Cerebellar nuclear complex (tissue), 1 donor: ENCODE results near the gene TRAP1.

Source experiments
- DNase-seq, 2 experiments: peaks; one replicate each; lab custom pipeline; 2025; lab: John Stamatoyannopoulos, UW

The TRAP1 gene

DNA sequence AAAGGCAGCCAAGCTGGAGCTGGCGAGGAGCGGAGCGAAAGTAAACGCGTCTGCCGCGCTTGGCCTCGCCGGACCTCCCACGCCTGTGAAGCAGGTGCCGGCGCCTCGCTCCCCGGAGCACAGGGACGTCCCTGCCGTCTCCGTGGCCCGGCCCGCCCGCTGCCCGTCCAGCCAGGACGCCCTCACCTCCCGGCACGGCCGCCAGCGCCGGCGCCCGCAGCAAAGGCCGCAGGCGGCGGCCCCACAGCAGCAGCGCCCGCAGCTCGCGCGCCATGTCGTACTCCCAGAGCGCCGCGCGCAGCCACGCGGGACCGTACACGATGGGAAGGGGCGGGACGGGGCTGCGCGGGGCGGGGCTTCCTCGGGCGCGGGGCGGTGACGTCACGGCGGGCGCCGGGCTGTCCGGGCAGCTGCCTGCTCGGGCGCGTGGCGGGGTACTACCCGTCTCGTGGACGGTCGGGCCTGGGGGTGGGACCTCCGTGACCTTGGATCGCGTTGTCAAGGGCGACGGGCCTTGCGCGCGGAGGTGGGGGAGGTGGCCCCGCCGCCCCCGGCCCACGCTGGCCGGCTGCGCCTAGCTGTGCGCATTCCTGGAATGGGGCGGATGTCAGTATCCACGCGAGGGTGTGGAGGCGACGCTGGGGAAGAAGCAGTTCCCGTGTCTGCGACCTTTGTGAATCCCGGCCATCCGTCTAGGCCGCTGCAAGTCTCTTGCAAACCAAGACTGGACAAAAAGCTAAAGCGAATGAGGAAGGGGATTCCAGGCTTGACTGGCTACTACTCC, at the start of gene TRAP1:
TSS of gene TRAP1 (minus strand) at position 290 of the 784 bp plus-strand sequence. CDS start at position 274, 16 bp downstream.
- peak in 1 of 2 experiments; percentile 34 for DNase-seq

GRCh38 chr16:3766177-3766576, 48.9 kb upstream of the TRAP1 start:
- DNase-seq = no peak

DNA sequence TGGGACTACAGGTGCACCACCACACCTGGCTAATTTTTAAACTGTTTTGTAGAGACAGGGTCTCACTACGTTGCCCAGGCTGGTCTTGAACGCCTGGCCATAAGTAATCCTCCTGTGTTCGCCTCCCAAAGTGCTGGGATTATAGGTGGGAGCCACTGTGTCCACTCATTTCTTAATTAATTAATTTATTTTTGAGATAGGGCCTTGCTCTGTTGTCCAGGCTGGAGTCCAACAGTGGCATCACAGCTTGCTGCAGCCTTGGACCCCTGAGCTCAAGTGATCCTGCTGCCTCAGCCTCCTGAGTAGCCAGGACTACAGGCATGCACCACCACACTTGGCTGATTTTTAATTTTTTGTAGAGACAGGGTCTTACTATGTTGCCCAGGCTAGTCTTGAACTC, 47.1 kb upstream of the TRAP1 start:
- no peak for DNase-seq

DNA sequence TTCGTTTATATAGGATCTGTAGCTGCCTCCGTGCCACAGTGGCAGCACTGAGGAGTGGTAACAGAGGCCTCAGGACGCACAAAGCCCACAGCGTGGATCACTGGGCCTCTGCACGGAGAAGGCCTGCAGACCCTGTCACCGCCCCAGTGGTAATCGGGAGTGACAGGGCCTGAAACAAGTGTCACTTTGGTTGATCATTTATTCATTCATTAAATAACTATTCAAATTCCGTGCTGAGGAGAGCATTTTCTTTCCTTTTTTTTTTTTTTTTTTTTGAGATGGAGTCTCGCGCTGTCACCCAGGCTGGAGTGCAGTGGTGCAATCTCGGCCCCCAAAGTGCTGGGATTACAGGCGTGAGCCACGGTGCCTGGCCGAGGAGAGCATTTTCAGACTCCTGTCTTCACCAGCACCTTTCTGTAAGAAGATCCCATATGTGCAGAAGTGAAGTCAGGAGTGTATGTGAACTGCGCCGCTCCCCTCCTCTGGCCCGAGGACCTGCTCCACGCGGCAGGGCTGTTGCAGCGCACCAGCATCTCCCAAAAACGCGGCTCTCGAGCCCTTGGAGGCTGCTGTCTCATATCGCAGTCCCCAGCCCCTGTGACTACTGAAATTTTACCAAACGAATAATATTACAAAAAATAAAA, 44.9 kb upstream of the TRAP1 start:
- no peak for DNase-seq

- DNase-seq = no peak
Measured at GRCh38 chr16:3761375-3762106, 44.2 kb upstream of the TRAP1 start.

DNA sequence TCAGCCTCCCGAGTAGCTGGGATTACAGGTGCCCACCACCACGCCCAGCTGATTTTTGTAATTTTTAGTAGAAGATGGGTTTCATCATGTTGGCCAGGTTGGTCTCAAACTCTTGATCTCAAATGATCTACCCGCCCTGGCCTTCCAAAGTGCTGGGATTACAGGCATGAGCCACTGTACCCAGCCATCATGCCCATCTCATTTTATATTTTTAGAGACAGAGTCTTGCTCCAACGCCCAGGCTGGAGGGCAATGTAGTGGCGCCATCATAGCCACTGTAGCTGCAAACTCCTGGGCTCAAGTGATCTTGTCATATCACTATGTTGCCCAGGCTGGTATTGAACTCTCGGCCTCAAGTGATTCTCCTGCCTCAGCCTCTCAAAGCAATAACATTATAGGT, 43.2 kb upstream of the TRAP1 start:
- DNase-seq = no peak

GRCh38 chr16:3759736-3760135, 42.4 kb upstream of the TRAP1 start:
- peak; percentile 14 to 61 for DNase-seq

- no peak for DNase-seq
Measured at GRCh38 chr16:3756113-3756512, 38.8 kb upstream of the TRAP1 start.

DNA sequence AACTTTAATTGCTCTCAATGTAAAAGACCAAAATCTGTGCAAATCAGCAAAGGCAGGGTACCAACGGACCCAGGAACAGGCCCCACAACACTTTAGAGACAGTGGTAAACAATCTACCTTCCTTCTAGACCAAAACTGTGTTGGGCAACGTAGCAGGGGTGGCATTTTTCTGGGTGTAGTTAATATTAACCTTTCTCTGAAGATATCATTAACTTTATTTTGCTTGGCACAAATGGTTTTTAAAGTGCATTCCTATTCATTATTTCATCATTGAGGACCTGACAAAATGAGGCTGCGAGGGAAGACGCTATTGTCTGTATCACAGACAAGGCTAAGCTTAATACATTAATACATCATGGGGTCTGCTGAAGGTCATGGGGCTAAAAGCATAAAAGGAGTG, 37.9 kb upstream of the TRAP1 start:
- DNase-seq = no peak

- no peak for DNase-seq
Measured at GRCh38 chr16:3754772-3755171, 37.4 kb upstream of the TRAP1 start.

DNA sequence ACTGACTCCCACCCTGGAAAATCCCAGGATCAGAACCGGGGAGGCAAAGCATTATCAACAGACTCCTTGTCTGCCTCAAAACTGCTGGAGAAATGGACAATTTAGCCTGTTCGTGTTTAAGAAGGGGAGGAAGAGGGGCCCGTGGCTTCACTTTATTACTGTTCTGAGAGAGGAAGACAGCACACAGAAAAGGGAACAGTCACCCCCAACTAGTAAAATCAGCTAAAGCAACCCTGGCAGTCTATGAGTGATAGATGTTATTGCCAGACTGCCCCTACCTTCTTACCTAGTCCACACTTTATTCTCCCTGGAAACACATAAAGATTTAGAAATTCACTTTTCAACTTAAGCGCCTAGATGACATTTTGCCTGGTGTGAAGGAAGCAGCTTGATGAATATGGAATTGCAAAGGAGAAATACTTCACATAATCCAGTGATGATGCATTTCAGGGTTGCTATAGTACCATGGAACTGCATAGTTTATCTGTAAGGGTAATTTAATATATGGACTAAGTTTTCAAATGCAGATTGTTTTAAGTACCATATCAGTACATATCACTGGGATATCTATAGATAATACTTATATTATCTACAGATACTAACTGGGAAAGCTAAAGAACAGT, 36.9 kb upstream of the TRAP1 start:
- no peak for DNase-seq

GRCh38 chr16:3752984-3753383, 35.7 kb upstream of the TRAP1 start:
- no peak for DNase-seq

DNA sequence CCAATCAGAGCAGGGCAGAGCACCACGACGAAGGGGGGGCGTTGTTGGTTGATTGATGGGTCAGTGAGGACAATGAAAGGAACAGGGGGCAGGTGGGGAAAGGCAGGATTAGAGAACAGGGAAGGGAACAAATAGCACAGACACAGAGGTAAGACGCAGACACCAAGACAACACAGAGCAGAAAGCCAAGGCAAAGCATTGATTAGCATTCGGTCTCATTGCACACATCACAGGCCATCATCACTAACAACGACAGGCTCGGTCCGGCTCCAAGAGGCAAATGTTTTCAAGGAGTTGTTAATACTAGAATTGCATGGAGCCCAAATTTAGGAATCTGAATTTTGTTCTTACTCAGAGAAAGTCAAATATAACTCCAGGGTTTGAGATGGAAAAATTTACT, 34.6 kb upstream of the TRAP1 start:
- no peak for DNase-seq

DNA sequence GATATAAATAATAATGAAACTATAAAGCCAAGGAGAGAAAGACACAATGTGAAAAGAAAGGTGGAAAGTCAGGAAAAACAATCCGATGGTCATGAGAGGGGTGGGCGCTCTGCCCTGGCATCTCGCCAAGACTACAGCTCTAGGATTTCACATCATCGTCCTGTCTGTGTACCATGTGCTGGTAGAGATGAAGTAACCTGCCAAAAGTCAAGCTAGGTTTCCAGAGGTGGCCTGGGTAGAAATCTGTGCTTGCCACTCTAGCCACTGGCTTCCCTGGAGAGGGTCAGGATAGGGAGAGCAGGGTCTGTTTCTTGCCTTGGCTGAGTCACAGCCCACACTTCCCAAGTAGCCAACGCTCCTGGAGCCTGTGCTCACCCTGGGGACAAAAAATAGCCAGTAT, 31.0 kb upstream of the TRAP1 start:
- no peak for DNase-seq

DNA sequence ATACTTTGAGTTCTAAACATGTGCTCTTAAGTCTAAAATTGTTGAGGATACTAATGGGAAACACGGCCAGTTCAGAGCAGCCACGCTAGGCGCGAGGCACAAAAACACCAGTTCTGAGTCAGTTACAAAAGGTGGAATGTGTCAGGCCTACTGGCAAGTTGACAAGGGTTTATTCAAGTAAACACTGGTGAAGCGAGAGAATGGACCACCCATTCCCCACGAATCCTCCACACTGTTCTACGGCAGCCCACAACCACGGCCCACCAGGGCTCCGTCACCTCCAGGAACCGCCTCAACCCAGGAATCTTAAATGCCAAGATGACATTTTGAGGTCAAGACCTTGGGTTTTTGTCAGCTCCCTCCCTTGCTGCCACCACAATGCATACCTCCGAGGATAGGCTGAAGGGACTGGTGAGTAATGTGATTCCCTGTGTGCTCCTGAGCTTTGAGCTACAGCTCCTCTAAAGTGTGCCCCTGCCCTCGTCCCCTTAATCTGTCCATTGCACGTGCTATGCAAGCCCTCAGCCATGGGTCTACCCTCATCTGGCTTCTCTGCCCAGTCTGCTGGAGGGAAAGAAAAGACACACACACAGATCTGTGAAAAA, 28.5 kb upstream of the TRAP1 start:
- DNase-seq = no peak

DNA sequence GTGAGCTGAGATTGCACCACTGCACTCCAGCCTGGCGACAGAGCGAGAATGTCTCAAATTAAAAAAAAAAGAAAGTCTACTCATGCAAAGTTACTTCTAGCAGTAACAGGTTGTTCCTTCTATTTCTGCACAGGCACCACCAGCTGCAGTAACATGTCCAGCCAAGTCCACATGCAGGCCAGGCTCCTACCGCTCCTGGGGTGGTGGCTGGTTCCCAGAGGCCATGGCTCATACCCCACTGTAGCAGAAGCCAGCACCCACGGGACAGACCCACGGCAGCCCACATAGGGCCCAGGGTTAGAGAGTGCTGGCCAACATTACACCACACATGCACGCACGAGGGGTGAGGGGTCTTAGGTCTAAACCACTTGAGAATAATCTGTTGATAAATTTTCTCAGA, 26.7 kb upstream of the TRAP1 start:
- DNase-seq = no peak

- no peak for DNase-seq
Measured at GRCh38 chr16:3740934-3741333, 23.6 kb upstream of the TRAP1 start.

GRCh38 chr16:3740186-3740585, 22.9 kb upstream of the TRAP1 start:
- DNase-seq = no peak

DNA sequence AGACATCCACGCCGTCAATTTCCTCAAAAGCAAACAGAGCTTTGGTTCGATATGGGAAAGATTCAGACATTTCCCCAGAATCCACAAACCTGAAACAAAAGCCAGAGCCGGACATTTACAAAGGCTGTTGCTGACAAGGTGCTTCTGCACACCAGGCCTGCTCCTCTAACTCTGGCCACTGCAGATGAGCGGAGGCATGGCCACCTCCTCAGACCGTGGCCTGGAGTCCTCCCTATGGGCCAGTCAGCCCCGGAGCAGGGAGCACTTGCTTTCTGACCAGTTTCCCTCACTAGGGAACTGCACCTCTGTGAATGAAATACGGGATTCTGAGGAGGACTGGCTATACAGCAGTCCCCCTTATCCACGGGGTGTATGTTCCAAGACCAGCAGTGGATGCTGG, 22.3 kb upstream of the TRAP1 start:
- DNase-seq = no peak

GRCh38 chr16:3738541-3738940, 21.2 kb upstream of the TRAP1 start:
- DNase-seq = no peak

- DNase-seq = no peak
Measured at GRCh38 chr16:3738128-3738527, 20.8 kb upstream of the TRAP1 start.

DNA sequence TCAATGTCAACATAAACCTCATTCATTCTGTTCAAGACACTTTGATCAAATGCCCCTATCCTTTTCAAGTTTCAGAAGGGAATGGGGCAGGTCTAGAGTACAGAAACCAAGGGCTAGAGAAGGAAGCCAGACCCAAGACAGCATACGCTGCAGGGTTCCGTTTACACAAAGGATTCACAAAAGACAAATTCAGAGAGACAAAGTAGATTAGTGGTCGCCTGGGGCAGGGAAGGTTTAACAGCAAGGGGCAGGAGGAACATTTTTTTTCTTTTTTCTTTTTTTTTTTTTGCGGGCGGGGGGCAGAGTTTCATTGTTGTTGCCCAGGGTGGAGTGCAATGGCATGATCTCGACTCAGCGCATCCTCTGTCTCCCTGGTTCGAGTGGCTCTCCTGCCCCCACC, 19.9 kb upstream of the TRAP1 start:
- DNase-seq = no peak
